Bronchus fibroblast of lung (primary cell): ENCODE measurements around the gene RNF34. TPM values are rescaled to one million over a fixed set of nuclear protein-coding genes. Genes with fewer than 3 reads are reported as not detected.

Source experiments
- total RNA-seq: library from RNA; depleted of rRNA; stranded (reverse); fragments of >200 nt; gene quantifications from 2 replicates; pipeline ENCODE4 v1.2.3, GENCODE V29; 2015

Gene RNF34
- 29.3 and 31.7 TPM in 2 replicates for total RNA-seq

GRCh38 chr12:121399391-121400331 lies at the start of gene RNF34:
RNF34 (plus strand) TSS chr12:121400118; CDS start chr12:121400213, 95 bp downstream.

GRCh38 chr12:121351820-121352681 lies 47.9 kb upstream of the RNF34 start, which contains the start of gene ANAPC5:
ANAPC5 (minus strand) TSS chr12:121352411; CDS start chr12:121352340, 71 bp downstream.

Other genes starting within 250 kb of the RNF34 start
- 23.6 and 29.4 TPM in 2 replicates for gene P2RX4, start 190.0 kb upstream of the RNF34 start, total RNA-seq
- gene CAMKK2, start 103.4 kb upstream of the RNF34 start, total RNA-seq, result 24.5 and 30.0 TPM in 2 replicates
- 138 and 140 TPM in 2 replicates for gene ANAPC5, start 47.7 kb upstream of the RNF34 start, total RNA-seq
- gene KDM2B, start 180.9 kb downstream of the RNF34 start, total RNA-seq, result 34.1 and 39.4 TPM in 2 replicates
- 8.9 and 13.8 TPM in 2 replicates for gene ORAI1, start 226.4 kb downstream of the RNF34 start, total RNA-seq